Heart right ventricle (tissue), 16 donors: Measurements from ENCODE around the gene TCF4. TPM values are rescaled to one million over a fixed set of nuclear protein-coding genes. Genes with fewer than 3 reads are reported as not detected.

ENCODE experiments used
- ATAC-seq, 8 donors: fragments of 200-7000 bp; cut with Tn5 transposase; one replicate each; pipeline ENCODE4 v1.9.1; 2020; ENCODE audit warnings: mild to moderate bottlenecking in 8 of 8, moderate library complexity in 8 of 8, moderate number of reproducible peaks in 1 of 8
- DNase-seq, 2 donors: peaks; one replicate each; pipeline ENCODE4 v3.0.0-alpha.2; 2020
- H3K27ac ChIP-seq, 10 donors: fragments of 200-600 bp; sonication (generic) in 2 of 10; one replicate each; pipeline versions ENCODE4 v1.5.0 to v1.8.0; 2020 to 2022; ENCODE audit warnings: mild to moderate bottlenecking in 3 of 10
- H3K27me3 ChIP-seq, 7 donors: fragments of 200-600 bp; one replicate each; pipeline ENCODE4 v1.8.0; 2021 to 2022; ENCODE audit warnings: mild to moderate bottlenecking in 2 of 7
- H3K36me3 ChIP-seq, 9 donors: fragments of 200-600 bp; sonication (generic) in 1 of 9; one replicate each; pipeline versions ENCODE4 v1.5.0 to v1.8.0; 2020 to 2022; ENCODE audit warnings: mild to moderate bottlenecking in 2 of 9
- H3K4me1 ChIP-seq, 9 donors: fragments of 200-600 bp; sonication (generic) in 1 of 9; one replicate each; pipeline versions ENCODE4 v1.5.0 to v1.8.0; 2020 to 2022; ENCODE audit warnings: mild to moderate bottlenecking in 4 of 9
- H3K4me3 ChIP-seq, 10 donors: fragments of 200-600 bp; sonication (generic) in 2 of 10; one replicate each; pipeline versions ENCODE4 v1.5.0 to v1.8.0; 2020 to 2022; ENCODE audit warnings: mild to moderate bottlenecking in 7 of 10, moderate library complexity in 2 of 10
- H3K9me3 ChIP-seq, 11 donors: fragments of 200-600 bp in 10 of 11; sonication (generic) in 2 of 11; one replicate each; pipeline versions ENCODE4 v1.5.0 to v1.8.0; 2013 to 2022; ENCODE audit warnings: mild to moderate bottlenecking in 2 of 11, control low read depth in 1 of 11, moderate library complexity in 1 of 11
- CTCF ChIP-seq, 9 donors: fragments of 200-600 bp; sonication (generic) in 2 of 9; IDR thresholded peaks; one replicate each; pipeline versions ENCODE4 v1.5.0 to v1.8.0; 2021 to 2022; ENCODE audit warnings: antibody characterized with exemption in 9 of 9, mild to moderate bottlenecking in 5 of 9, moderate library complexity in 1 of 9
- WGBS, 2 donors: extraction: QIAGEN DNeasy Blood & Tissue Kit; methylation state at CpG; one replicate each; pipeline ENCODE4 v1.1.7; 2013; ENCODE audit warnings: inconsistent platforms in 1 of 2; 5-methylcytosine and 5-hydroxymethylcytosine counted together
- intact Hi-C, 10 donors: fragments of 100-400 bp; cut with DNase I; formaldehyde crosslinking; loops; one replicate each; pipeline versions ENCODE4 v1.11.1 to v1.14.2; 2022
- polyA plus RNA-seq, 2 donors: library from polyadenylated mRNA; stranded (reverse); fragments of 200-250 nt; gene quantifications; one replicate each; pipeline ENCODE4 v1.2.3, GENCODE V29; 2013
- total RNA-seq, 10 donors: library from RNA; stranded (reverse); fragmentation: NEBNext Ultra II Directional in 3 of 10; extraction: Animal tissue kit (Norgen Biotek cat#: 25700) in 3 of 10; gene quantifications; one replicate each; pipeline versions ENCODE4 v1.2.1 to v1.2.4, GENCODE V29; 2021 to 2023
- donor health status: Arrhythmogenic right ventricular cardiomyopathy.
- donor health status: ischemic (EF 13 %, LVEDD 7.1; RV severe dilation, severe dysfunction).
- donor health status: healthy with polysubstance abuse.
- donor health status: DM: no; HTN: yes; CAD: no.
- donor health status: DM: no; HTN: no; CAD: no.
- donor health status: ischemic (EF 25% LVEDD 6.9; RV normal size, moderate dysfunction).
- donor health status: ischemic (EF 25% LVEDD 5.7; RV mildly dilated, moderate dysfunction).
- donor health status: healthy.
- donor health status: DM: yes; HTN: yes; CAD: no.
- donor health status: Ischemic cardiomyopathy.
- donor health status: ischemic (EF 35%, LVEDD 5.7; RV mildly dilated, moderate dysfunction).
- donor health status: nonischemic (EF 11% LVEDD 7.7; RV severe dilation, severe dysfunction).
- donor health status: DM: yes; HTN: yes; CAD: no.
- donor health status: PGD.
- donor health status: ischemic (EF 29% LVEDD 5.4; RV normal size, mild dysfunction).
- donor health status: nonischemic (EF 23%, LVEDD 6.1; RV moderate dilation, normal function).

Gene TCF4
- total and polyA plus RNA-seq, 12 donors, result 12.6 to 90.1 (median 65.5) TPM

- no peaks in the 10 kb centered on the region for H3K27me3 ChIP-seq
- peaks cover 0 to 90% (median 49%) of the 10 kb centered on the region in 9 donors for H3K4me1 ChIP-seq
- DNase-seq (no peak), ATAC-seq (no peak)
- H3K4me3 ChIP-seq, result peak overlapping the region in 8 of 10 donors; percentile 23 to 53 (median 46)
- H3K36me3 ChIP-seq, result no peaks in the 10 kb centered on the region
- no peak for TF ChIP-seq CTCF (IDR thresholded peaks at IDR 0.05)
- peak overlapping the region in 9 of 10 donors; percentile 16 to 86 (median 82) for H3K27ac ChIP-seq
- 49 to 64% methylated on average over 2 of the region's 2 CpGs for WGBS, 2 donors
- H3K9me3 ChIP-seq, result no peaks in the 10 kb centered on the region
- intact Hi-C loops, result loop anchor here in 8 of 10 donors (5.0 to 10.0 kb wide), 10 partner anchors 53 to 285 kb away; no protein-coding TSS in a partner anchor
These were observed 187.9 kb downstream of the TCF4 start for GRCh38 chr18:55400081-55400480.

GRCh38 chr18:55398858-55399257, 189.1 kb downstream of the TCF4 start:
- Histone ChIP-seq H3K27ac (peak overlapping the region in 7 of 10 donors; percentile 5 to 82 (median 21)), H3K27me3 (no peaks in the 10 kb centered on the region), H3K4me3 (peak overlapping the region in 4 of 10 donors; percentile 1 to 25 (median 6)), H3K36me3 (no peaks in the 10 kb centered on the region), H3K4me1 (peaks cover 0 to 80% (median 44%) of the 10 kb centered on the region in 9 donors), H3K9me3 (no peaks in the 10 kb centered on the region)
- intact Hi-C loops, result no loop called here
- TF ChIP-seq CTCF (IDR thresholded peaks at IDR 0.05), result no peak
- no peak for DNase-seq
- 71 to 73% methylated on average over 6 of the region's 6 CpGs for WGBS, 2 donors
- no peak for ATAC-seq

GRCh38 chr18:55396979-55397378, 191.0 kb downstream of the TCF4 start:
- no peaks in the 10 kb centered on the region for H3K36me3 ChIP-seq
- no peak for ATAC-seq
- intact Hi-C loops, result no loop called here

GRCh38 chr18:55396267-55396905, 191.6 kb downstream of the TCF4 start:
- intact Hi-C loops, result no loop called here
- Histone ChIP-seq H3K4me1 (peaks cover 0 to 63% (median 29%) of the 10 kb centered on the region in 9 donors), H3K27me3 (no peaks in the 10 kb centered on the region), H3K4me3 (no peak overlapping the region), H3K27ac (peak overlapping the region in 6 of 10 donors; percentile 5 to 69 (median 32)), H3K9me3 (no peaks in the 10 kb centered on the region), H3K36me3 (no peaks in the 10 kb centered on the region)
- DNase-seq, result no peak
- peak in 1 of 8 donors; percentile 29 for ATAC-seq
- TF ChIP-seq CTCF (IDR thresholded peaks at IDR 0.05), result no peak
- WGBS, 2 donors, result 72 to 74% methylated on average over 3 of the region's 3 CpGs

More at GRCh38 chr18:55396979-55397378, 191.0 kb downstream of the TCF4 start:
- Histone ChIP-seq H3K27ac (peak overlapping the region in 2 of 10 donors; percentile 43 to 69), H3K9me3 (no peaks in the 10 kb centered on the region), H3K4me3 (no peak overlapping the region), H3K27me3 (no peaks in the 10 kb centered on the region), H3K4me1 (peaks cover 0 to 69% (median 29%) of the 10 kb centered on the region in 9 donors)
- 65 to 78% methylated on average over 2 of the region's 2 CpGs for WGBS, 2 donors
- no peak for DNase-seq
- TF ChIP-seq CTCF (IDR thresholded peaks at IDR 0.05), result no peak
